ENCODE measurements around the gene THOC6. TPM values are rescaled to one million over a fixed set of nuclear protein-coding genes. Genes with fewer than 3 reads are reported as not detected.

The THOC6 gene
- total and polyA plus RNA-seq, 9 of the 15 experiments (the other 6 are each of a cell fraction or from before 2014, with no cell fraction given), result 2.5 to 65.4 (median 42.3) TPM

DNA sequence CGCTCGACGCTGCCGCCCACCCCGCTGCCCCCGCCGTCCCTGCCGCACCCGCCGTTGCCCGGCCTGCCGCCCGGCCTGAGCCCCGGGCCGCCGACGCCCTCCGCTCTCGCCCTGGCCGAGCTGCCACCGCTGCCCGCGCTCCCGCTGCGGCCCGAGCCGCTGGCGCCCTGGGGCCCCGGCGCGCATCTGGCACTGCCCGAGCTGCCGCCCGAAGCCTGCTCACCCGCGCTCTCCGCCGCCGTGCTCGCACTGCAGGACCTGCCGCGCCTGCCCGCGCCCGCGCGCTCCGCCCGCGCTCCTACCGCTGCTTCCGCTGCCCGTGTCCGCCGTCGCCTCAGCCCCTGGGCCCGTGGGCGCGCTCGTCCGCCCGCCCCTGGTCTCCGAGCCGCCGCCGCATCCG lies 19.5 kb upstream of the THOC6 start:
- H3K4me3 ChIP-seq, result peak overlapping the region; percentile 50
- 3% methylated on average over 6 of the region's 67 CpGs for WGBS (ENCODE audit: insufficient coverage, low coverage, missing lambda C conversion rate)
- in situ Hi-C loops (cut with MboI) (no loop called here), intact Hi-C loops (cut with micrococcal nuclease) (no loop called here)
- peaks cover 28 to 60% of the 10 kb centered on the region in 2 experiments for H3K4me1 ChIP-seq (replicated peaks in 1 of 2; ENCODE audit: control insufficient read depth in 2 of 2, insufficient read depth in 2 of 2, low read length in 2 of 2)
- H4K20me1 ChIP-seq (replicated peaks; ENCODE audit: control insufficient read depth, insufficient read depth, low read length), result no peaks in the 10 kb centered on the region
- no peak overlapping the region; the same call in 2 of the 3 replicates for H3K27ac ChIP-seq (ENCODE audit: extremely low read depth, low read depth, low read length)
- no peak for FAIRE-seq
- H3K9ac ChIP-seq (ENCODE audit: insufficient read depth in 1 of 2, low read depth in 2 of 2, low read length in 2 of 2), result peak overlapping the region in 1 of 2 experiments; percentile 72; a peak in 2 of 4 replicates
- peaks cover 22% of the 10 kb centered on the region for H3K79me2 ChIP-seq (ENCODE audit: control insufficient read depth, insufficient read depth, low read length)
- no peak overlapping the region for H2AFZ ChIP-seq (ENCODE audit: low read depth, low read length)
- no peak for ATAC-seq
- H3K9me3 ChIP-seq (replicated peaks; ENCODE audit: control insufficient read depth, insufficient read depth, low read depth, low read length), result no peaks in the 10 kb centered on the region
- peak in 1 of 4 experiments; percentile 35 for DNase-seq (ENCODE audit: extremely low read depth in 1 of 4, low spot score in 3 of 4)
- H3K9me1 ChIP-seq (ENCODE audit: control insufficient read depth, insufficient read depth, low read length), result no peaks in the 10 kb centered on the region
- peaks cover 3% of the 10 kb centered on the region; the same call in 2 of the 3 replicates for H3K36me3 ChIP-seq (ENCODE audit: control insufficient read depth, insufficient read depth, low read length)
- no peaks in the 10 kb centered on the region for H3K27me3 ChIP-seq (ENCODE audit: control insufficient read depth in 2 of 2, insufficient read depth in 2 of 2, low read length in 2 of 2)
- peak overlapping the region; percentile 63; the same call in 1 of the 2 replicates for H3K4me2 ChIP-seq (ENCODE audit: insufficient read depth, low read length)
- POLR2A ChIA-PET, result interaction anchor here (0.7 to 1.3 kb wide), 8 partner anchors 15 to 437 kb away, joined by 3 to 7 read pairs (median 4); partner anchors contain the start of genes PAQR4 and TNFRSF12A
- BruUV-seq (replicated peaks), result no TSS peak
- CTCF ChIA-PET (ENCODE audit: low intra/inter-chr PET ratio), result interaction anchor here (1.3 kb wide), 1 partner anchor 24 kb away, joined by 3 read pairs; no protein-coding TSS in a partner anchor
- TF ChIP-seq ETS1 (conservative IDR thresholded peaks at IDR 0.05; ENCODE audit: control insufficient read depth, low read depth, low read length) (no peak), HNRNPH1 (optimal IDR thresholded peaks at IDR 0.05; ENCODE audit: low read depth, low read length) (no peak), TAF1 (IDR thresholded peaks at IDR 0.05; ENCODE audit: control insufficient read depth, extremely low read depth, insufficient read depth, low read length, severe bottlenecking) (peak; percentile 7), GATAD2B (IDR thresholded peaks at IDR 0.05; ENCODE audit: borderline replicate concordance) (peak; percentile 35; the same call in 1 of the 2 replicates), NR2C2 (CRISPR knock-in tag; IDR thresholded peaks at IDR 0.05) (no peak), NR2C2 (tag; IDR thresholded peaks at IDR 0.05) (peak; percentile 57; the same call in 1 of the 2 replicates), FOSL1 (tag; conservative IDR thresholded peaks at IDR 0.05) (0 out of 2 replicates have a peak, but pooled peaks have one; percentile 35), NONO (IDR thresholded peaks at IDR 0.05; ENCODE audit: low read depth in 2 of 2, low read length in 1 of 2) (0 out of 4 replicates have a peak, but pooled peaks of 1 of the 2 experiments have one; percentile 9), ZNF75A (CRISPR knock-in tag; IDR thresholded peaks at IDR 0.05) (no peak)
- TF ChIP-seq, protein P1, sequence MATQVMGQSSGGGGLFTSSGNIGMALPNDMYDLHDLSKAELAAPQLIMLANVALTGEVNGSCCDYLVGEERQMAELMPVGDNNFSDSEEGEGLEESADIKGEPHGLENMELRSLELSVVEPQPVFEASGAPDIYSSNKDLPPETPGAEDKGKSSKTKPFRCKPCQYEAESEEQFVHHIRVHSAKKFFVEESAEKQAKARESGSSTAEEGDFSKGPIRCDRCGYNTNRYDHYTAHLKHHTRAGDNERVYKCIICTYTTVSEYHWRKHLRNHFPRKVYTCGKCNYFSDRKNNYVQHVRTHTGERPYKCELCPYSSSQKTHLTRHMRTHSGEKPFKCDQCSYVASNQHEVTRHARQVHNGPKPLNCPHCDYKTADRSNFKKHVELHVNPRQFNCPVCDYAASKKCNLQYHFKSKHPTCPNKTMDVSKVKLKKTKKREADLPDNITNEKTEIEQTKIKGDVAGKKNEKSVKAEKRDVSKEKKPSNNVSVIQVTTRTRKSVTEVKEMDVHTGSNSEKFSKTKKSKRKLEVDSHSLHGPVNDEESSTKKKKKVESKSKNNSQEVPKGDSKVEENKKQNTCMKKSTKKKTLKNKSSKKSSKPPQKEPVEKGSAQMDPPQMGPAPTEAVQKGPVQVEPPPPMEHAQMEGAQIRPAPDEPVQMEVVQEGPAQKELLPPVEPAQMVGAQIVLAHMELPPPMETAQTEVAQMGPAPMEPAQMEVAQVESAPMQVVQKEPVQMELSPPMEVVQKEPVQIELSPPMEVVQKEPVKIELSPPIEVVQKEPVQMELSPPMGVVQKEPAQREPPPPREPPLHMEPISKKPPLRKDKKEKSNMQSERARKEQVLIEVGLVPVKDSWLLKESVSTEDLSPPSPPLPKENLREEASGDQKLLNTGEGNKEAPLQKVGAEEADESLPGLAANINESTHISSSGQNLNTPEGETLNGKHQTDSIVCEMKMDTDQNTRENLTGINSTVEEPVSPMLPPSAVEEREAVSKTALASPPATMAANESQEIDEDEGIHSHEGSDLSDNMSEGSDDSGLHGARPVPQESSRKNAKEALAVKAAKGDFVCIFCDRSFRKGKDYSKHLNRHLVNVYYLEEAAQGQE (IDR thresholded peaks at IDR 0.05; ENCODE audit: borderline replicate concordance), result no peak
- TF ChIP-seq, protein P1 (CRISPR knock-in tag; IDR thresholded peaks at IDR 0.05; ENCODE audit: low read depth), result no peak

Measured in K562 (cell line).